ENCODE data around the gene TEFM.

GRCh38 chr17:30929081-30929633 is 23.1 kb upstream of the TEFM start:
- TF ChIP-seq CTCF (IDR thresholded peaks at IDR 0.05) (no peak), POLR2A (IDR thresholded peaks at IDR 0.05) (no peak)
